ENCODE measurements around the gene AGR2. TPM values are rescaled to one million over a fixed set of nuclear protein-coding genes. Genes with fewer than 3 reads are reported as not detected.

AGR2 gene
- total RNA-seq, 1 experiment from 2014 or later = 140 TPM

DNA sequence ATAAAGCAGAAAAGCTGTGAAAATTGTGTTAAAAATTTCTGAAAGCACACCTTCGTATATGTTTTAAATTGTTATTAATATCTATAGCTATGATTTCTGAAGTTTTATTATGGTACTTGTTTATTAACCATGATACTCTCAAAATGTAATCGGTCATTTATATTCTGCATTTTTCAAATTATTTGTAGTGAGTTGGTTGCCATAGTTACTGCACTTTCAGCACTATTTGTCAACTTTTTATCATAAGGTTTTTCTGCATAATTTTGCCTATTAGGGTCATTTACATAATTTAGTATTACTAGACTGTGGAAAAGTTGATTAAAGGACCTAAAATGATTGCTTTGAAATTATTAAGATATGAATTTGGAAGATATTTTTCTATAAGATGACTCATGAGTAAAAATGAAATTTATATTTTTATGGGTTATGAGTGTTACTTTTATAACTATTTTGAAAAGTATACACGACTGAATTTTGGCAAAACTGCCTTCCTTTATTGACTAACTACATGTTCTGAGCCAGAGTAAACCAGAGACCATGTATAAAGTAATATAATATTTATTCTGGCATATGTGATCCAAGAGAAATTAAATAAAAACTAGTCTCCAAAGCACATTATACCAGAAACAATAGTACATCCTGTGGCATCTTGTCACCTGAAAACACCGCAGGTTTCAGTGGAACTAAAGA, 7.9 kb upstream of the AGR2 start:
- Histone ChIP-seq H3K27me3 (ENCODE audit: low read length) (no peaks in the 10 kb centered on the region), H3K9me3 (ENCODE audit: low read length) (no peaks in the 10 kb centered on the region), H3K4me1 (ENCODE audit: insufficient read depth, low read length) (peaks cover 67% of the 10 kb centered on the region), H2AFZ (ENCODE audit: low read length) (peak overlapping the region; percentile 24), H3K4me2 (ENCODE audit: low read length) (peak overlapping the region; percentile 75), H3K4me3 (ENCODE audit: low read length) (peak overlapping the region; percentile 47), H3K9ac (ENCODE audit: low read length) (peak overlapping the region; percentile 79), H4K20me1 (ENCODE audit: low read length) (no peaks in the 10 kb centered on the region), H3K36me3 (ENCODE audit: low read depth, low read length) (no peaks in the 10 kb centered on the region), H3K27ac (ENCODE audit: low read length) (peak overlapping the region; percentile 96), H3K9me2 (replicated peaks; ENCODE audit: low read length) (no peaks in the 10 kb centered on the region), H3K79me2 (ENCODE audit: low read length) (no peaks in the 10 kb centered on the region), H3F3A (ENCODE audit: low read length, unreplicated experiment) (peaks cover 13% of the 10 kb centered on the region)
- intact Hi-C loops (cut with micrococcal nuclease) = loop anchor here (1.0 to 5.0 kb wide), 3 partner anchors 7 to 745 kb away; no protein-coding TSS in a partner anchor
- ATAC-seq = peak; percentile 51
- CTCF ChIA-PET = interaction anchor here (1.1 to 1.3 kb wide), 2 partner anchors 12 to 79 kb away, joined by 3 to 5 read pairs; no protein-coding TSS in a partner anchor
- DNase-seq = peak; percentile 75
- POLR2A ChIA-PET (ENCODE audit: unreplicated experiment) = interaction anchor here (0.8 kb wide), 1 partner anchor 77 kb away, joined by 6 read pairs; no protein-coding TSS in a partner anchor
- no peak for TF ChIP-seq EZH2 (IDR thresholded peaks at IDR 0.05; ENCODE audit: low read length, unreplicated experiment)
- TF ChIP-seq EZH2phosphoT487 (IDR thresholded peaks at IDR 0.05; ENCODE audit: borderline replicate concordance, low read length) = no peak
- TF ChIP-seq, protein P1, sequence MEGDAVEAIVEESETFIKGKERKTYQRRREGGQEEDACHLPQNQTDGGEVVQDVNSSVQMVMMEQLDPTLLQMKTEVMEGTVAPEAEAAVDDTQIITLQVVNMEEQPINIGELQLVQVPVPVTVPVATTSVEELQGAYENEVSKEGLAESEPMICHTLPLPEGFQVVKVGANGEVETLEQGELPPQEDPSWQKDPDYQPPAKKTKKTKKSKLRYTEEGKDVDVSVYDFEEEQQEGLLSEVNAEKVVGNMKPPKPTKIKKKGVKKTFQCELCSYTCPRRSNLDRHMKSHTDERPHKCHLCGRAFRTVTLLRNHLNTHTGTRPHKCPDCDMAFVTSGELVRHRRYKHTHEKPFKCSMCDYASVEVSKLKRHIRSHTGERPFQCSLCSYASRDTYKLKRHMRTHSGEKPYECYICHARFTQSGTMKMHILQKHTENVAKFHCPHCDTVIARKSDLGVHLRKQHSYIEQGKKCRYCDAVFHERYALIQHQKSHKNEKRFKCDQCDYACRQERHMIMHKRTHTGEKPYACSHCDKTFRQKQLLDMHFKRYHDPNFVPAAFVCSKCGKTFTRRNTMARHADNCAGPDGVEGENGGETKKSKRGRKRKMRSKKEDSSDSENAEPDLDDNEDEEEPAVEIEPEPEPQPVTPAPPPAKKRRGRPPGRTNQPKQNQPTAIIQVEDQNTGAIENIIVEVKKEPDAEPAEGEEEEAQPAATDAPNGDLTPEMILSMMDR (conservative IDR thresholded peaks at IDR 0.05; ENCODE audit: low read depth, low read length) = no peak
- BruUV-seq (replicated peaks) = no TSS peak

DNA sequence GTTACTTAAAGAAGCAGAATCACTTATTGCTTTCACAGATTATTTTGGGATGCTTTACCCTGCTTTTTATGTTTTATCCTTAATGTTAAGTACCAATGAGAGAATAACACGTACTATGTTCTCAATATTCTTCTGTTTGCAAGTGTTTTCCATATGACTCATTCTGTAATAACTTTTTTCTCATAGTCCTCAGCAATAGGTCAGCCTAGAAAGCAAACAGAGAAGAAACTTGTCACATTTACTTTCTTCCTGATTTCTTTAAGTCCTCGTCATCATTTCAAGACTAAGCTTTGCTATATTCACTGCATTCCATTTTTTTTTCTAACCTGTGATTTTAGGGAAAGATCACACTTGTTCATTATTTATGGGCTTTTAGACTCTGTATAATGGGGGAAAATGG, 6.8 kb upstream of the AGR2 start:
- Histone ChIP-seq H3F3A (ENCODE audit: low read length, unreplicated experiment) (peaks cover 13% of the 10 kb centered on the region), H3K9me3 (ENCODE audit: low read length) (no peaks in the 10 kb centered on the region), H3K9me2 (replicated peaks; ENCODE audit: low read length) (no peaks in the 10 kb centered on the region), H3K79me2 (ENCODE audit: low read length) (no peaks in the 10 kb centered on the region), H3K27ac (ENCODE audit: low read length) (peak overlapping the region; percentile 96), H3K36me3 (ENCODE audit: low read depth, low read length) (no peaks in the 10 kb centered on the region), H4K20me1 (ENCODE audit: low read length) (no peaks in the 10 kb centered on the region), H3K4me1 (ENCODE audit: insufficient read depth, low read length) (peaks cover 56% of the 10 kb centered on the region), H3K4me3 (ENCODE audit: low read length) (peak overlapping the region; percentile 34), H3K27me3 (ENCODE audit: low read length) (no peaks in the 10 kb centered on the region), H3K4me2 (ENCODE audit: low read length) (peak overlapping the region; percentile 75), H3K9ac (ENCODE audit: low read length) (peak overlapping the region; percentile 79), H2AFZ (ENCODE audit: low read length) (no peak overlapping the region)
- TF ChIP-seq EZH2phosphoT487 (IDR thresholded peaks at IDR 0.05; ENCODE audit: borderline replicate concordance, low read length) (no peak), EZH2 (IDR thresholded peaks at IDR 0.05; ENCODE audit: low read length, unreplicated experiment) (no peak)
- TF ChIP-seq, protein P1 (conservative IDR thresholded peaks at IDR 0.05; ENCODE audit: low read depth, low read length) = no peak
- intact Hi-C loops (cut with micrococcal nuclease) = loop anchor here (5.0 kb wide), 1 partner anchor 746 kb away; no protein-coding TSS in a partner anchor
- DNase-seq = peak; percentile 82
- ChIA-PET POLR2A (ENCODE audit: unreplicated experiment) (interaction anchor here (0.6 kb wide), 2 partner anchors 114 to 144 kb away, joined by 3 to 7 read pairs; no protein-coding TSS in a partner anchor), CTCF (interaction anchor here (1.0 kb wide), 1 partner anchor 10 kb away, joined by 3 read pairs; no protein-coding TSS in a partner anchor)
- ATAC-seq = peak; percentile 42
- BruUV-seq (replicated peaks) = no TSS peak
